Pons (tissue), 1 donor: ENCODE data around the gene CROCC.
"Not testable (repeated sequence)": the region's sequence is repeated elsewhere in the genome, so short reads cannot be mapped to it uniquely, and the experiment has no call there.

Experiments
- DNase-seq: peaks from one replicate; pipeline ENCODE4 v3.0.0-alpha.2; 2016; ENCODE audit warnings: low spot score

CROCC gene

GRCh38 chr1:16916036-16916880 lies 5.5 kb upstream of the CROCC start:
- DNase-seq = not testable (repeated sequence)

- no peak for DNase-seq
Observed at GRCh38 chr1:16918371-16918770, 3.4 kb upstream of the CROCC start.

DNA sequence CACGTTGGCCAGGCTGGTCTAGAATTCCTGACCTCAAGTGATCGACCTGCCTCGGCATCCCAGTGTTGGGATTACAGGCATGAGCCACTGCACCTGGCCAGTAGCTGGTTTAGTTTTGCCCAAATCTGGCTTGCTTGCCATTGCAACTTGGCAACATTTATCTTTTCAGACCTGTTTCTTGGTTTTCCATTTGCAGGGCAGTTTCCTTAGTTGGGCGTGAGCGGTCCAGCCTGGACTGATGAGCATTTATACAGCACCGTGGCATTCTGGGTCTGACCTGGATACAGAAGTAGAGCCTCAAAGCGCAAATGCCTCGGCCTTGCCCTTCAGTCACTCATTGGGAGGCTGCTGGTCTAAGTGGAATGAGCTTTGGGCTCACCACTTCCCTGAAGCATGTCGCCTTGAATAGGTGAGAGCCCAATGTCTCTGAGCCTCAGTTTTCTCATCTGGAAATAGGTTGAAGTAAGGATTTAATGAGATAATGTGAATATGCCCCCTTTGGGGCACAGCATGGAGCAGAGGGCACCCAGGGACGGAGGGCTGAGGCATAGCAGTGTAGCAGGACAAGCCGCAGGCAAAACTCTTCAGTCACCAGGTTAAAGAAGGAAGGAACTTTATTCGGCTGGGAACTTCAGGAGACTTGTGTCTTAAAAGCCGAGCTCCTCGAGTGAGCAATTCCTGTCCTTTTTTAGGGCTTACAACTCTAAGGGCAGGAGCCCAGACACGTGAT lies 2.6 kb upstream of the CROCC start:
- DNase-seq = not testable (repeated sequence)

DNA sequence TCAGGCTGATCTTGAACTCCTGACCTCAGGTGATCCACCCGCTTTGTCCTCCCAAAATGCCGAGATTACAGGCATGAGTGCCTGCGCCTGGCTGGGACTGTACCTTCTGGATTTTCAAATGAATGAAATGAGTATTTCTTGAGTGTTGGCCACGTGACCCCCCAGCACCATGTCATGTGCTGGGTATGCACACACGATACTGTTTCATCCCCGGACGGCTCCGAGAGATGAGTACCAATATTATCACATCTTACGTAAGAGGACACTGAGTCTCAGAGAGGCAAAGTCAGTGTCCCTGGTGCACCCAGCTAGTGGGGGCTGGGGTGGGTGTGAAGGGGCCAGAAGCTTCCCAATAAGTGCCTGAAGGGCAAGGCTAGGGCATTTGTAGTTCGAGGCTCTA lies 780 bp upstream of the CROCC start:
- DNase-seq = no peak

DNA sequence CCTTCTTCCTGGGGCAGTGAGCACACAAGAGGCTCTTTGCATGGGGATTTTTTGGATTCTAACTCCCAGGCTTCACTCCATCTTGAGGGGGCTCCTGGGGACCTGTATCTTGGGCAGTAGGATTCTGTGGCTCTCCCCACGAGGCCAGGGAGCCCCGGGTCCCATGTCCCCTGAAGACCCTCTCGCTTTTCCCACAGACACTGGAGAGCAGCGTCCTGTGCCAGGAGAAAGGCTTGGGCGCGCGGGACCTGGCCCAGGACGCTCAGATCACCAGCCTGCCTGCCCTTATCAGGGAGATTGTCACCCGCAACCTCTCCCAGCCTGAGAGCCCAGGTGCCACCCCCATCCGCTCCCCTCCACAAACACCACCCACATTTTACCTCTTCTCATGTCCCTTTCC lies 735 bp downstream of the CROCC start:
- no peak for DNase-seq

DNA sequence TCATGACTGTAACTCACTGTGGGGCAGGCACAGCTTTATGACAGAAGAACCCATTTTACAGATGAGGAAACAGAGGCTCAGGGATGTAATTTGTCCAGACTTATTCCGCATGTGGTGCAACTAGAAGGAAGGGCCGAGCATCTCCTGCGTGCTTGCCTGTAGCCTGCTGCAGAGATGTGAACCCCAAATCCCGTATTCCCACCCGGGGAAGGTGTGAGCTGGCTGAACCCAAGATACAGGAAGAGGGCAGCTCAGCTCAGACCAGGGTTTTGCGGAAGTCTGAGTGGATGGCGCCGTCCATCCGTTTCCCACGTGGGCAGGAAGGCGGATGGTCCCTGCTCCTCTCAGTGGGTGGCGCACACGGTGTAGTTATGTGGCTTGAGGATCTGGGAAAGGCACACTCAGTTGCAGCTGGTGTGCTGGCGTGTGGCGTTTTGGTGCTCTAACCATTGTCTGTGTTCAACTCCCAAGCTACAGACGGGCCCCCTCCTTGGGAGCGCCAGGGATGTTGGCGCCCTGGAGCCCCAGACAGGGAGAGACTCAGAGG lies 1.2 kb downstream of the CROCC start:
- no peak for DNase-seq

GRCh38 chr1:16924216-16924918 lies 2.6 kb downstream of the CROCC start:
- no peak for DNase-seq

- no peak for DNase-seq
Observed at GRCh38 chr1:16924919-16925477, 3.3 kb downstream of the CROCC start.

DNA sequence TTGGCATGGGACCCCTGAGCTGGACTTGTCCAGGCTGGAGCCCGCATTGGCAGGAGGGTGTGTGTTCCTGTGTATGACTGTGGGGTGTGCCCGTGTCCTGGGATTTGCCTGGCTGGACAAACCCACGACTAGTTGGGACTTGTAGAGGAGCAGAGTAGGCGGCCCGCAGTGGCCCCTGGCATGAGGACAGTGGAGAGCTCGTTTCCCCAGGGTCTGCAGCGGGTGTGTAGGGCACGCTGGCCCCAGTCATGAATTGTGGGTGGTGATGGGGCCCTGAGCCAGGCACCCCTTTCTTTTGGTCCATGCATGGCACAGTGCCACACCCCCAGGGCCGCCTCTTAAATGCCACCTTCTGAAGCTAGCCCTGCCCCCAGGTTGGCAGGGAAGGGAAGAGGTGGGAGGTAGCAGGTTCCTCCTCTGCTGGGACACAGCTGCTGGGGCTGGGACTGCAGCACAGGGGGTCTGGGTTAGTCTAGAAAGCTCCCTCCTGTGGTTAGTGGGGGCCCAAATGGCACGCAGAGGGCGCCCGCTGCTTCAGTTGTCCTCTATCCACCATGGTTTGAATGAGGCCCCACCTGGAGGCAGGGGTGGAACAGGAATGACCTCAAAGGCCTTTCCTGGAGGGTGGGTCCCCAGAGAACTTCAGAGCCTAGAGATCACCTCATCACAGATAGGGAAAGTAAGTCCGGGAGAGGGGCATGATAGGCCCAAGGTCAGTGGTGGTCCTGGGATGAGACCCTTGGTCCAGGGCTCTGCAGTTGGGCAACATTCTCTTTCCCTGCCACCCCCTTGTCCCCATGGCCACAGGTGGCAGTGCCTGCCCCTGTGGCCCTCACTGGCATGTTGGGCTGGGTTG lies 4.1 kb downstream of the CROCC start:
- DNase-seq = no peak

DNA sequence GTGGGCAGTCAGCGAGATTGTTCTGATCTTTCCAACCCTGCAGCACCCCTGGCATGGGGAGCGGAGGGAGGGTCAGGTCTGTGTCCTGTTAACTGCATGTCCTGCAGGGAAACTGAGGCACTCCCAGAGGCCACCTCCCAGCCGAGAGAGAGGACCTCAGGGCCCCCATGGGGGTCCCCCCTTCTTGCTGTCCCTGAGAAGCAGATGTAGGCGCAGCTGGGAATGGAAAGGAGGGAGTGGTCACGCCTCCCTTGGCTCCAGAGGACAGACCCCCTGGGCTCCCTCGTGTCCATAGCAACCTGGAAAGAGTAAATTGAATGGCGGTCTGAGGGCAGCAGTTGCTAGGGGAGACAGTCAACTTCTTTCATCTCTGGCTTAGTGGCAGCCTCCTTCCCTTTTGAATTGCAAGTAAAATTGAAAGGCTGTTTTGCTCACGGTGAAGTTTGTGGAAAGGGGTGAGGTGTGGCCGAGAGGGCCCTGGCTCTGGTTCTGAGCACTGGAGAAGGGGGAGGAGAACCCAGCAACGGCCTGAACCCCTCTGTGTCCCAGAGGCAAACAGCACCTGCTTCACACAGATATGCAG lies 4.9 kb downstream of the CROCC start:
- no peak for DNase-seq

DNA sequence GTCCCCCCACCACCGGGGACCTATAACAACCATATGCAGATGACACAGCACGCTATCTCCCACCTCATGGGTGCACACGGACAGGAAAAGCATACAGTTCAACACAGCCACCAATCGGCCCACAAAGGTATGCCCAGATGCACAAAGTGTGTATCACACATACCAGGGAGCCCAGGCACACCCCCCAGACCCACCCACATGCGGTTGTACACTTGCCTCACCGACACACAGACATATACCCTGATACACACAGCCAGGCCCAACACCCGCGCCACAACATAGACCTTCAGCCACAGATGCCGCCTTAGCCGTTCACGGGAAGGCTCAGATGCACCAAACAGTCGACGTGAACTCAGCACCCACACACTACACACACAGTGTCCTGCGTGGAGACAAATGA lies 5.5 kb downstream of the CROCC start:
- DNase-seq = no peak

DNA sequence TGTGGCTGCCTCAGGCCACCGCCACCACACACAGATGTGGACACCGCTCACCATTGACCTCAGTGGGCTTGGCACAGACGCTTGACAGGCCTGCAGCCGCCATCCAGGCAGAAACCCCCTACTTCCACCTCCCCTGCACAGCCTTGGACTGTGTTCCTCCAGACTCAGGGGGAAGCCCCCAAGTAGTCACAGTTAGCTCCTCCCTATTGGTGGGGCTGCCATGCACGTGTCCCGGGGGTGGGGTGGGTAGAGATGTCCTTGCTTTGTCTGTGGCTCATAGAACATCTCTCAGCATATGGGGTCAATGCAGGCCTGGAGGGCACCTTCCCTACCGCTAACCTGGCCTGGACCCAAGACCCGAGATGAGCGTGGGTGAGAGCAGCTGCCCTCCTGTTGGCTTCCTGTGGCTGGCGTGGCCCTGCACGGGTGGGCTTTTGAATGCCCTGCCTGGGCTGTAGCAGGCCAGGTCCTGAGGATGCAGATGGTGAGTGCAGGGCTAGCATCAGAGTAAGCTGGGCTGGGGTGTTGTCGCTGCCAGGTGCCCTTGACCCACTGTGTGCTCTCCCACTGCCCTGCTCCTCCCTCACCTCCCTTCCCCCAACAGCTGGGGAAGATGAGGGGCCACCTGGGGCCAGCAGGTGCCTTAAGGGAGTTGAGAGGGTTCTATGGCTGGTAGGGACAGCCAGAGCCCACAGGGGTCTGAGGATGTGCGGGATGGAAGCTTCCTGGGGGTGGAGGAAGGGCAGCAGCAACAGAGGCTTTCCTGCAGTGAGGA lies 6.2 kb downstream of the CROCC start:
- DNase-seq = no peak

DNA sequence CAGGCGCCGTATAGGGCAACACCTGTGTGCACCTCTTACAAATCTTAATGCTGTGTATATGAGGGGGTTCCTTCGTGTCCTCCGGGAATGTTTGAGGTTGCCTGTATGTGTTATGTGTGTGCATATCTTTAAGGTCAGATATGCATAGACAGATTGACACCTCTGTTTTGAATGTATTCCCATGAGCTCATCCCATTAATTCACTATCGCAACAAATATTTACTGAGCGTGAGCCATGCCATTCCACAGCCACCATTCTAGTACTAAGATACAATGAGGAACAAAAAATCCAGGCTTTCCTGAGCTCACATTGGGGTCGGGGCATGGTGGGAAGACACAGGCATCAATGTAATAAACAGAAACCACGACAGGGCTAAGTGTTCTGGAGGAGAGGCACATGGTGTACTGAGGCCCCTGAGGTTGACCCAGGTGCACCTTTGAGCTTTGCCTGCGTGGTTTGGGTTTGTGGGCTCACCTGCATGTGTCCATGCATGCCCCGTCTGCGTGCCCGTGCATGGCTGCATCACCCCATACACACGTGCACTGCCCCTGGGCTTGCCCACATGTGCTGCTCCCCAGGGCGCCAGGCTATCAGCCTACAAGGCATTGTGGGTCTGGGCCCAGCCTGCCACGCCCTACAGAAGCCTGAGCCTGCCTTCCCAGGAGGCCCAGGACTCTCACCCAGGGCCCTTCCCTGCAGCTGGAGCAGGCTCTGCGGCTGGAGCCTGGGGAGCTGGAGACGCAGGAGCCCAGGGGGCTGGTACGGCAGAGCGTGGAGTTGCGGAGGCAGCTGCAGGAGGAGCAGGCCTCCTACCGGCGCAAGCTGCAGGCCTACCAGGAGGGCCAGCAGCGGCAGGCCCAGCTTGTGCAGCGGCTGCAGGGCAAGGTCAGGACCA lies 7.7 kb downstream of the CROCC start:
- not testable (repeated sequence) for DNase-seq

GRCh38 chr1:16931206-16931934 lies 9.6 kb downstream of the CROCC start:
- DNase-seq = not testable (repeated sequence)

DNA sequence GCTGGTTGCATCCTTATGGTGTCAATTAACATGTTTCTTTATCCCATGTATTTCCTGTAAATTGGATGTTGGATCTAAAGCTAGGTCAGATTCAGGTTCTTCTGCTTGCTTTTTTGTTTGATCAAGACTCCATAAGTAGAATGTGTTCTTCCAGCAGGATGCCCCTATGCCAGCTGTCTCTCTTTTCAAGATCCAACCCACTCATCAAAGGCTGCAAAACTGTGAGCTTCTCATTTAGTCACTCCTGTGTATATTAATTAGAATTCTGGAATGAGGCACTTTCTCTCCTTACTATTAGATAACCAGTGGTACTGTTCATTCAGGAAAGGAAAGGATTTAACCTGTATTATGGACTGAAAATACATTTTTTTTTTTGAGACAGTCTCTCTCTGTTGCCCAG lies 12.2 kb downstream of the CROCC start:
- DNase-seq = not testable (repeated sequence)

- DNase-seq = not testable (repeated sequence)
Observed at GRCh38 chr1:16936580-16936979, 14.8 kb downstream of the CROCC start.

- no peak for DNase-seq
Observed at GRCh38 chr1:16938351-16939321, 16.9 kb downstream of the CROCC start.
